WTC11 (cell line): Measurements from ENCODE around the gene NFX1. TPM values are rescaled to one million over a fixed set of nuclear protein-coding genes. Genes with fewer than 3 reads are reported as not detected.
"Not testable (repeated sequence)": the region's sequence is repeated elsewhere in the genome, so short reads cannot be mapped to it uniquely, and the experiment has no call there.

Source experiments
- ATAC-seq: fragments of 200-7000 bp; cut with Tn5 transposase; 2 replicates; pipeline ENCODE4 v1.10.0; 2021; ENCODE audit warnings: mild to moderate bottlenecking, moderate library complexity
- CTCF ChIA-PET: fragments of 300-600 bp; sonication (Branson Sonifier 250); formaldehyde crosslinking; loops from one replicate; lab custom pipeline; 2021; ENCODE audit warnings: antibody characterized with exemption; lab: Charles Lee
- POLR2A ChIA-PET: fragments of 350-600 bp; sonication (Branson Sonifier 250); formaldehyde crosslinking; loops from one replicate; lab custom pipeline; 2021; ENCODE audit warnings: antibody characterized with exemption; lab: Charles Lee
- DNase-seq: peaks from one replicate; pipeline ENCODE4 v3.0.0; 2021; ENCODE audit warnings: low spot score
- H3K27ac Mint-ChIP-seq: 2 replicates; pipeline ENCODE4 v1.8.0; 2021; ENCODE audit warnings: mixed read lengths
- H3K27me3 Mint-ChIP-seq: 2 replicates; pipeline ENCODE4 v1.8.0; 2021; ENCODE audit warnings: low read depth, mild to moderate bottlenecking, moderate library complexity, mixed read lengths
- H3K36me3 Mint-ChIP-seq: 2 replicates; pipeline ENCODE4 v1.8.0; 2021; ENCODE audit warnings: mixed read lengths
- H3K4me1 Mint-ChIP-seq: 2 replicates; pipeline ENCODE4 v1.8.0; 2022; ENCODE audit warnings: mixed read lengths
- H3K4me3 Mint-ChIP-seq: 2 replicates; pipeline ENCODE4 v1.8.0; 2021; ENCODE audit warnings: mild to moderate bottlenecking, moderate library complexity, mixed read lengths
- H3K9me3 Mint-ChIP-seq: 2 replicates; pipeline ENCODE4 v1.8.0; 2021; ENCODE audit warnings: mixed read lengths
- FOXP1 ChIP-seq: sonication (generic); formaldehyde crosslinking; IDR thresholded peaks from 2 replicates; pipeline ENCODE4 v1.8.0; 2022; ENCODE audit warnings: missing genetic modification reagents, mild to moderate bottlenecking, moderate library complexity, borderline replicate concordance
- GABPB1 ChIP-seq: sonication (generic); formaldehyde crosslinking; IDR thresholded peaks from 2 replicates; pipeline ENCODE4 v1.8.1; 2023; ENCODE audit warnings: mild to moderate bottlenecking, missing genetic modification reagents
- HMGA2 ChIP-seq: fragments of 250-450 bp; sonication (Bioruptor Pico); IDR thresholded peaks from 2 replicates; pipeline ENCODE4 v1.4.0; 2021; ENCODE audit warnings: mild to moderate bottlenecking, moderate library complexity
- RELA ChIP-seq: sonication (generic); formaldehyde crosslinking; IDR thresholded peaks from 2 replicates; pipeline ENCODE4 v1.8.1; 2022; ENCODE audit warnings: missing genetic modification reagents, mild to moderate bottlenecking, borderline replicate concordance
- SP1 ChIP-seq: sonication (generic); formaldehyde crosslinking; conservative IDR thresholded peaks from 2 replicates; pipeline ENCODE4 v1.8.1; 2022; ENCODE audit warnings: missing genetic modification reagents
- TEAD1 ChIP-seq: sonication (generic); formaldehyde crosslinking; IDR thresholded peaks from 2 replicates; pipeline ENCODE4 v1.8.0; 2022; ENCODE audit warnings: mild to moderate bottlenecking, missing genetic modification reagents
- TEAD4 ChIP-seq: sonication (generic); formaldehyde crosslinking; IDR thresholded peaks from 2 replicates; pipeline ENCODE4 v1.8.0; 2022; ENCODE audit warnings: mild to moderate bottlenecking, missing genetic modification reagents
- TP53 ChIP-seq: sonication (generic); formaldehyde crosslinking; IDR thresholded peaks from 2 replicates; pipeline ENCODE4 v1.8.1; 2023; ENCODE audit warnings: mild to moderate bottlenecking, missing genetic modification reagents
- ZBTB21 ChIP-seq: sonication (generic); formaldehyde crosslinking; IDR thresholded peaks from 2 replicates; pipeline ENCODE4 v1.8.1; 2023; ENCODE audit warnings: mild to moderate bottlenecking, missing genetic modification reagents, borderline replicate concordance
- ZNF138 ChIP-seq: sonication (generic); formaldehyde crosslinking; conservative IDR thresholded peaks from 2 replicates; pipeline ENCODE4 v1.8.1; 2022; ENCODE audit warnings: mild to moderate bottlenecking, moderate library complexity, missing genetic modification reagents
- total RNA-seq: library from RNA; stranded (reverse); gene quantifications from 3 replicates; pipeline ENCODE4 v1.2.3, GENCODE V29; 2021
- TF ChIP-seq, protein P1 (sequence below): sonication (generic); formaldehyde crosslinking; IDR thresholded peaks from 2 replicates; pipeline ENCODE4 v1.8.1; 2023; ENCODE audit warnings: mild to moderate bottlenecking, missing genetic modification reagents, moderate library complexity
- TF ChIP-seq, protein P2 (sequence below): sonication (generic); formaldehyde crosslinking; conservative IDR thresholded peaks from 2 replicates; pipeline ENCODE4 v1.8.1; 2022; ENCODE audit warnings: mild to moderate bottlenecking, missing genetic modification reagents

Gene NFX1
- total RNA-seq, 1 experiment from 2014 or later = 30.9 TPM

GRCh38 chr9:33381231-33381791 lies 91.0 kb downstream of the NFX1 start:
- ChIA-PET POLR2A (interaction anchor here (1.0 kb wide), 2 partner anchors 10 to 85 kb away, joined by 3 to 6 read pairs; no protein-coding TSS in a partner anchor), CTCF (interaction anchor here (0.8 to 5.0 kb wide), 7 partner anchors 22 to 86 kb away, joined by 3 to 43 read pairs (median 8); partner anchors contain the start of genes AQP3 and AQP7)
- H3K4me3 Mint-ChIP-seq = no peak overlapping the region
- peaks cover 19% of the 10 kb centered on the region for H3K4me1 Mint-ChIP-seq
- ATAC-seq (peak; percentile 95), DNase-seq (peak; percentile 87)
- H3K27ac Mint-ChIP-seq = peak overlapping the region; percentile 70; the same call in 1 of the 2 replicates
- 0 out of 2 replicates have a peak, but pooled peaks have one; percentile 45 for TF ChIP-seq TP53 (CRISPR knock-in tag)
- TF ChIP-seq ZBTB21 (CRISPR knock-in tag) = 0 out of 2 replicates have a peak, but pooled peaks have one; percentile 22
- TF ChIP-seq SP1 = peak; percentile 58; the same call in 1 of the 2 replicates
- no peak for TF ChIP-seq HMGA2 (CRISPR knock-in tag)
- peak; percentile 68; the same call in 1 of the 2 replicates for TF ChIP-seq TEAD1 (CRISPR knock-in tag)
- TF ChIP-seq, protein P1, sequence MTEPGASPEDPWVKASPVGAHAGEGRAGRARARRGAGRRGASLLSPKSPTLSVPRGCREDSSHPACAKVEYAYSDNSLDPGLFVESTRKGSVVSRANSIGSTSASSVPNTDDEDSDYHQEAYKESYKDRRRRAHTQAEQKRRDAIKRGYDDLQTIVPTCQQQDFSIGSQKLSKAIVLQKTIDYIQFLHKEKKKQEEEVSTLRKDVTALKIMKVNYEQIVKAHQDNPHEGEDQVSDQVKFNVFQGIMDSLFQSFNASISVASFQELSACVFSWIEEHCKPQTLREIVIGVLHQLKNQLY (CRISPR knock-in tag) = no peak
- no peak for TF ChIP-seq RELA (CRISPR knock-in tag)
- TF ChIP-seq ZNF138 (CRISPR knock-in tag) = no peak
- TF ChIP-seq TEAD4 (CRISPR knock-in tag) = peak; percentile 34; the same call in 1 of the 2 replicates
- TF ChIP-seq FOXP1 (CRISPR knock-in tag) = peak; percentile 42; the same call in 1 of the 2 replicates
- TF ChIP-seq, all 79 proteins: peak for 6
- Mint-ChIP-seq H3K27me3 (no peaks in the 10 kb centered on the region), H3K36me3 (no peaks in the 10 kb centered on the region), H3K9me3 (no peaks in the 10 kb centered on the region)

DNA sequence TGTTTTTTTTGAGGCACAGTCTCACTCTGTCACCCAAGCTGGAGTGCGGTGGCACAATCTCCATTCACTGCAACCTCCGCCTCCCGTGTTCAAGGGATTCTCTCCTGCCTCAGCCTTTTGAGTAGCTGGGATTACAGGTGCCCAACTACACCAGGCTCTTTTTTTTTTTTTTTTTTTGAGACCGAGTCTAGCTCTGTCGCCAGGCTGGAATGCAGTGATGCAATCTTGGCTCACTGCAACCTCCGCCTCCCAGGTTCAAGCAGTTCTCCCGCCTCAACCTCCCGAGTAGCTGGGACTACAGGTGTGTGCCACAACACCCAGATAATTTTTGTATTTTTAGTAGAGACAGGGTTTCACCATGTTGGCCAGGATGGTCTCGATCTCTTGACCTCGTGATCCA lies 92.1 kb downstream of the NFX1 start:
- H3K4me1 Mint-ChIP-seq = peaks cover 15% of the 10 kb centered on the region
- DNase-seq, ATAC-seq, POLR2A ChIA-PET, H3K9me3 Mint-ChIP-seq, H3K4me3 Mint-ChIP-seq, H3K27ac Mint-ChIP-seq, H3K36me3 Mint-ChIP-seq, H3K27me3 Mint-ChIP-seq: not testable (repeated sequence)
- CTCF ChIA-PET = interaction anchor here (1.1 to 5.0 kb wide), 4 partner anchors 21 to 70 kb away, joined by 3 to 43 read pairs (median 18); partner anchors contain the start of genes AQP3 and AQP7
- TF ChIP-seq, protein P2, sequence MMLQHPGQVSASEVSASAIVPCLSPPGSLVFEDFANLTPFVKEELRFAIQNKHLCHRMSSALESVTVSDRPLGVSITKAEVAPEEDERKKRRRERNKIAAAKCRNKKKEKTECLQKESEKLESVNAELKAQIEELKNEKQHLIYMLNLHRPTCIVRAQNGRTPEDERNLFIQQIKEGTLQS (CRISPR knock-in tag) = 0 out of 2 replicates have a peak, but pooled peaks have one; percentile 60
- peak; percentile 71 for TF ChIP-seq GABPB1 (CRISPR knock-in tag)
- TF ChIP-seq, all 79 proteins: peak for 2; not testable (repeated sequence) for 77

DNA sequence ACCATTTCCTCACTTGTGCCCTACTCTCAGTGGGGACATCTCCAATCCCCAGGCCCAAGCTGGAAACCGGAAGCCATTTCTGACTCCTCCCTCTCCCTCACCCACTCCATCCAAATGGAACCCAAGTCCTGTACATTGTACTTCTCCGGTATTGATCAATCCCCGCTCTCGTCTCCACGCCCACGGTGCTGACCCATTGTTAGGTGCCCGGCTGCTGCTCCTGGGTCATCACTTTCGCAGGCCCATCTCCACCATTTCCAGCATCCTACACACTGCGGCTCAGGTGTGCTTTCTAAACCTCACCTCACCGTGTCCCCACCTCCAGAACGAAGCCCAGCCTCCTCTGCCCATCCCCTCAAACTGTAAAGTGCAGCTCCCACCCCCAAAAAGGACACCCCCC lies 93.1 kb downstream of the NFX1 start:
- H3K4me3 Mint-ChIP-seq, DNase-seq, ATAC-seq, H3K36me3 Mint-ChIP-seq, POLR2A ChIA-PET, H3K27me3 Mint-ChIP-seq, H3K9me3 Mint-ChIP-seq, H3K27ac Mint-ChIP-seq: not testable (repeated sequence)
- CTCF ChIA-PET = interaction anchor here (5.0 kb wide), 1 partner anchor 69 kb away, joined by 43 read pairs; no protein-coding TSS in a partner anchor
- peaks cover 24% of the 10 kb centered on the region for H3K4me1 Mint-ChIP-seq

GRCh38 chr9:33385536-33385935 lies 95.2 kb downstream of the NFX1 start:
- CTCF ChIA-PET, ATAC-seq, POLR2A ChIA-PET, DNase-seq, H3K4me3 Mint-ChIP-seq, H3K27ac Mint-ChIP-seq, H3K9me3 Mint-ChIP-seq, H3K36me3 Mint-ChIP-seq, H3K27me3 Mint-ChIP-seq: not testable (repeated sequence)
- peaks cover 32% of the 10 kb centered on the region for H3K4me1 Mint-ChIP-seq

DNA sequence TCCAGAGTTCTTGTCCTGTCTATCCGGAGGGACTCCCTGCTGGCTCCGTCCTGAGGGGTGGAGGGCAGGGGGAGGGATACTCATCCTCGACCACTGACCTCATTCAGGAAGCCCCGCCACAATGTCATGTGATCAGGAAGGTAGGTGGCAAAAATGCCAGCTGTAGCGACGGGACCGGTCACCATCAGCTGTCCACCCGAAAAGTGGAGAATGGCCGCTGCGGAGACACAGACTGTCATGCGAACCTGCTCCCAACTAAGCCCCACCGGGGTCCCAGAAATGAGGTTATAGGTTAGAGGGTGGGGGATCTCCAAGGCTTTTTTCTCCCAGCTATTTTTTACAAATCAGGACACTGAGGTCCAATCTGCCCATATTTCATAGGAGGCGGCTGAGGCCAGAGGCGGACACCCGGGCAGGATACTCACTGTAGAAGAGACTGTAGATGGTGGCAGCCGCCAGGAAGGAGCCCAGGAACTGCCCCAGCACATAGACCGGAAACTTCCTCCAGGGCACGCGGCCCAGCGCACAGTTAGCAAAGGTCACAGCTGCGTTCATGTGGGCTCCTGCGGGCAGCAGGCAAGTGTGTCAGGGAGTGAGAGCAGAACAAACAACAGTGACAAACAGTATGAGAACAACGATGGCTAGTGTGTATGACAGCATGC lies 95.8 kb downstream of the NFX1 start:
- POLR2A ChIA-PET, H3K27ac Mint-ChIP-seq, H3K9me3 Mint-ChIP-seq, H3K4me3 Mint-ChIP-seq, DNase-seq, ATAC-seq, H3K36me3 Mint-ChIP-seq, H3K27me3 Mint-ChIP-seq: not testable (repeated sequence)
- CTCF ChIA-PET = interaction anchor here (1.1 kb wide), 1 partner anchor 12 kb away, joined by 3 read pairs; no protein-coding TSS in a partner anchor
- peaks cover 27% of the 10 kb centered on the region for H3K4me1 Mint-ChIP-seq

DNA sequence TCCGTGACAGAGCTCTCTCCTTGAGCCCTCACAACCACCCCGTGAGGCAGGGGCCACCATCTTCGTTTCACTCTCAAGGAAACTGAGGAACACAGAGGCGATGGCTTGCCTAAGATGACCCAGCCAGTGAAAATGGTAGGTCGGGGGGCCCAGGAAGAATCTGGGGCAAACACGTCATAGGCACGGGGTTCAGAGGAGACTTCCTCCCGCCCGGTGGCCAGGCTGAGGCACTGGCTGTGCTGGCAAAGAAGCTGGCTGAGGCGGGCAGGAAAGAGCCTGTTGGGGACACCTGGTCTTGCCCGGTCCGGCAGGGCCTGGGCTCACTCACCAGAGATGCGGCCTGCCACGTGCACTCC lies 96.3 kb downstream of the NFX1 start:
- POLR2A ChIA-PET, H3K36me3 Mint-ChIP-seq, ATAC-seq, H3K27ac Mint-ChIP-seq, H3K9me3 Mint-ChIP-seq, H3K27me3 Mint-ChIP-seq, H3K4me3 Mint-ChIP-seq, DNase-seq: not testable (repeated sequence)
- H3K4me1 Mint-ChIP-seq = peaks cover 31% of the 10 kb centered on the region
- CTCF ChIA-PET = interaction anchor here (1.1 kb wide), 1 partner anchor 13 kb away, joined by 3 read pairs; no protein-coding TSS in a partner anchor

DNA sequence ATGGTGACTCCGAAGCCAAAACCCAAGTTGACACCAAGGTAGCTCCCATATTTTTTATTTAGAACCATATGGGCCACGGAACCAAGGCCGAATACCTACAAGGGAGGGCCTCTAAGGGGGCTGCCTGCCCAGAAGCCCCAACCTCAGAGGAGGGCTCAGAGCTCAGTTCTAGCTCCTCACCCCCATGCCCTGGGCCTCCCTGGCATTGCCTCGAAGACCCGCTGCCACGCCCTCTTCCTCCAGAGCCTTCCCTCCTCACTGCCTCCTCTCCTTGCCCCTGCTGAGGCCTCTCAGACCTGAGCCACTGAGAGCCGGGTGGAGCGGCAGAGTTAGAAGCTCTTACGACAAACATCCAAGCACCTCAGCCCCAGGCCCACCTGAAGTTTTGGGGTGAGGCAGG lies 96.7 kb downstream of the NFX1 start:
- ATAC-seq, POLR2A ChIA-PET, H3K27me3 Mint-ChIP-seq, H3K4me3 Mint-ChIP-seq, DNase-seq, H3K36me3 Mint-ChIP-seq, H3K9me3 Mint-ChIP-seq, H3K27ac Mint-ChIP-seq: not testable (repeated sequence)
- CTCF ChIA-PET = interaction anchor here (1.1 kb wide), 1 partner anchor 13 kb away, joined by 3 read pairs; no protein-coding TSS in a partner anchor
- H3K4me1 Mint-ChIP-seq = peaks cover 31% of the 10 kb centered on the region
